GM12891 (cell line): Measurements from ENCODE around the gene HRC.

Experiments used
- POLR2A ChIP-seq: IDR thresholded peaks from 2 replicates; pipeline ENCODE4 v1.6.1; 2011; ENCODE audit warnings: low read depth, low read length, control low read depth
- POLR2AphosphoS5 ChIP-seq: IDR thresholded peaks from 2 replicates; pipeline ENCODE4 v1.6.1; 2011; ENCODE audit warnings: low read depth, low read length, control low read depth
- TAF1 ChIP-seq: IDR thresholded peaks from 2 replicates; pipeline ENCODE4 v1.6.1; 2011; ENCODE audit warnings: low read depth, low read length, control low read depth

- TF ChIP-seq POLR2A (no peak), POLR2AphosphoS5 (no peak), TAF1 (no peak)
These were observed 39.2 kb upstream of the HRC start for GRCh38 chr19:49194408-49194807.
